Ovary (tissue), 9 donors: ENCODE results near the gene UBE2V1. TPM values are rescaled to one million over a fixed set of nuclear protein-coding genes. Genes with fewer than 3 reads are reported as not detected.
"Not testable (repeated sequence)": the region's sequence is repeated elsewhere in the genome, so short reads cannot be mapped to it uniquely, and the experiment has no call there.

ENCODE experiments used
- DNase-seq, 5 donors: peaks; one replicate each; pipeline ENCODE4 v3.0.0-alpha.2; 2019 to 2020
- H3K27ac ChIP-seq, 2 donors: fragments of 200-600 bp; one replicate each; pipeline versions ENCODE4 v1.5.1 to v1.8.0; 2019 to 2022
- H3K27me3 ChIP-seq: fragments of 200-600 bp; one replicate; pipeline ENCODE4 v1.8.0; 2022
- H3K36me3 ChIP-seq: fragments of 200-600 bp; sonication (generic); one replicate; pipeline ENCODE4 v1.5.1; 2019
- H3K4me1 ChIP-seq: one replicate; pipeline ENCODE4 v1.8.1; 2013; ENCODE audit warnings: mild to moderate bottlenecking, moderate library complexity; ENCODE audit not compliant: insufficient read depth
- H3K4me3 ChIP-seq: fragments of 200-600 bp; sonication (generic); one replicate; pipeline ENCODE4 v1.5.1; 2017
- H3K9me3 ChIP-seq, 2 donors: fragments of 200-600 bp in 1 of 2; sonication (generic) in 1 of 2; one replicate each; pipeline versions ENCODE4 v1.5.1 to v1.8.1; 2013 to 2019; ENCODE audit warnings: mild to moderate bottlenecking in 1 of 2, moderate library complexity in 1 of 2
- CTCF ChIP-seq, 3 donors: fragments of 450-650 bp in 2 of 3; fragments of 200-600 bp in 1 of 3; IDR thresholded peaks; one replicate each; pipeline versions ENCODE4 v1.5.1 to v1.8.0; 2016 to 2022; ENCODE audit warnings: antibody characterized with exemption in 3 of 3, mild to moderate bottlenecking in 1 of 3
- EP300 ChIP-seq: sonication (generic); formaldehyde crosslinking; IDR thresholded peaks from one replicate; pipeline ENCODE4 v1.6.1; 2017; ENCODE audit warnings: antibody characterized with exemption
- POLR2A ChIP-seq: fragments of 450-650 bp; IDR thresholded peaks from one replicate; pipeline ENCODE4 v1.6.1; 2017; ENCODE audit warnings: antibody characterized with exemption, mild to moderate bottlenecking, moderate library complexity
- WGBS, 3 donors: extraction: QIAGEN DNeasy Blood & Tissue Kit in 1 of 3; methylation state at CpG; one replicate each; pipeline versions ENCODE4 v1.1.5 to v1.1.7; 2013 to 2017; 5-methylcytosine and 5-hydroxymethylcytosine counted together
- intact Hi-C, 4 donors: fragments of 100-400 bp; cut with DNase I; formaldehyde crosslinking; loops; one replicate each; pipeline versions ENCODE4 v1.11.0 to v1.15.1; 2022 to 2023
- polyA plus RNA-seq, 2 donors: library from polyadenylated mRNA; stranded (reverse); fragments of 200-250 nt in 1 of 2; fragments of 350-450 nt in 1 of 2; fragmentation: Illumina TruSeq in 1 of 2; extraction: RNeasy Lipid Tissue Mini Kit (QIAGEN cat#74804) in 1 of 2; gene quantifications; one replicate each; pipeline ENCODE4 v1.2.3, GENCODE V29; 2013 to 2014
- total RNA-seq, 7 donors: library from RNA; depleted of rRNA in 2 of 7; stranded (reverse); fragments of >200 nt in 2 of 7; fragmentation: NEBNext Ultra II Directional in 3 of 7; extraction: Animal tissue kit (Norgen Biotek cat#: 25700) in 3 of 7; gene quantifications; one replicate each; pipeline versions ENCODE4 v1.1.0 to v1.2.4, GENCODE V29; 2016 to 2023
- donor health status: DM: no; HTN: no; CAD: no; lungs with moderate emphysema.
- donor health status: DM: no; HTN: no; CAD: no.
- donor health status: Bipolar disorder and iron deficiency.
- donor health status: DM: yes; HTN: yes; CAD: no.
- donor health status: DM: no; HTN: no; CAD: no.
- donor health status: DM: yes; HTN: yes; CAD: no.

UBE2V1 gene
- total and polyA plus RNA-seq, 9 donors: 43.6 to 189 (median 77.2) TPM

GRCh38 chr20:50065325-50065615, 47.7 kb downstream of the UBE2V1 start:
- Histone ChIP-seq H3K4me1 (no peaks in the 10 kb centered on the region), H3K36me3 (no peaks in the 10 kb centered on the region), H3K4me3 (no peak overlapping the region), H3K9me3 (no peaks in the 10 kb centered on the region), H3K27ac (no peak overlapping the region), H3K27me3 (no peaks in the 10 kb centered on the region)
- 81 to 86% (median 83%) methylated on average over 3 of the region's 3 CpGs for WGBS, 3 donors
- DNase-seq: no peak
- no peak for TF ChIP-seq POLR2A
- no peak for TF ChIP-seq EP300
- no peak for TF ChIP-seq CTCF (IDR thresholded peaks at IDR 0.05)
- intact Hi-C loops: no loop called here

GRCh38 chr20:50063763-50064162, 49.2 kb downstream of the UBE2V1 start:
- H3K36me3 ChIP-seq, H3K4me1 ChIP-seq, intact Hi-C loops, H3K27me3 ChIP-seq, H3K27ac ChIP-seq, DNase-seq, H3K9me3 ChIP-seq, H3K4me3 ChIP-seq: not testable (repeated sequence)
- 88 to 96% (median 89%) methylated on average over 6 of the region's 6 CpGs for WGBS, 3 donors

- WGBS, 3 donors: 68 to 76% (median 74%) methylated on average over 12 to 13 of the region's 13 CpGs
- no peak for DNase-seq
- H3K27ac ChIP-seq: no peak overlapping the region
- no peak overlapping the region for H3K4me3 ChIP-seq
- no peak for TF ChIP-seq CTCF (IDR thresholded peaks at IDR 0.05)
- TF ChIP-seq EP300: no peak
- no peak for TF ChIP-seq POLR2A
- H3K36me3 ChIP-seq: no peaks in the 10 kb centered on the region
- H3K9me3 ChIP-seq: no peaks in the 10 kb centered on the region
- intact Hi-C loops: no loop called here
- H3K27me3 ChIP-seq: no peaks in the 10 kb centered on the region
- H3K4me1 ChIP-seq: no peaks in the 10 kb centered on the region
Observed at GRCh38 chr20:50062006-50062838, 50.7 kb downstream of the UBE2V1 start.

- intact Hi-C loops: no loop called here
- WGBS, 3 donors: 74 to 89% (median 85%) methylated on average over 6 of the region's 6 CpGs
- Histone ChIP-seq H3K36me3 (no peaks in the 10 kb centered on the region), H3K27ac (no peak overlapping the region), H3K9me3 (no peaks in the 10 kb centered on the region), H3K4me3 (no peak overlapping the region), H3K27me3 (no peaks in the 10 kb centered on the region), H3K4me1 (no peaks in the 10 kb centered on the region)
- no peak for DNase-seq
- TF ChIP-seq CTCF (IDR thresholded peaks at IDR 0.05) (no peak), EP300 (no peak), POLR2A (no peak)
Observed at GRCh38 chr20:50061151-50062005, 51.6 kb downstream of the UBE2V1 start.
